Measurements from ENCODE around the gene IL1RAPL2.
A peak's percentile ranks its signal among the peaks of the same experiment; 100 is the strongest.

IL1RAPL2 gene

GRCh38 chrX:105323928-105324327, 757.9 kb downstream of the IL1RAPL2 start:
- H3K4me3 ChIP-seq (ENCODE audit: low read depth, low read length): no peak overlapping the region
- ChIA-PET POLR2A (no interaction called here), CTCF (no interaction called here)
- TF ChIP-seq EGR2 (tag by site-specific recombination; IDR thresholded peaks at IDR 0.05; ENCODE audit: low read depth) (0 out of 2 replicates have a peak, but pooled peaks have one; percentile 5), HOXD13 (CRISPR knock-in tag; IDR thresholded peaks at IDR 0.05; ENCODE audit: borderline replicate concordance) (no peak)
- H3K27ac ChIP-seq (ENCODE audit: extremely low read depth, low read depth, low read length): no peak overlapping the region
- no peaks in the 10 kb centered on the region for H3K4me1 ChIP-seq (ENCODE audit: control insufficient read depth, insufficient read depth, low read length)
- H3K36me3 ChIP-seq (ENCODE audit: control insufficient read depth in 2 of 2, insufficient read depth in 1 of 2, low read length in 2 of 2): no peaks in the 10 kb centered on the region
- peaks cover 2% of the 10 kb centered on the region; the same call in 1 of the 2 replicates for H3K9me3 ChIP-seq (ENCODE audit: control insufficient read depth, insufficient read depth, low read depth, low read length)

- Histone ChIP-seq H3K36me3 (ENCODE audit: control insufficient read depth in 2 of 2, insufficient read depth in 1 of 2, low read length in 2 of 2) (no peaks in the 10 kb centered on the region), H3K4me3 (ENCODE audit: low read depth, low read length) (no peak overlapping the region), H3K4me1 (ENCODE audit: control insufficient read depth, insufficient read depth, low read length) (no peaks in the 10 kb centered on the region), H3K9me3 (ENCODE audit: control insufficient read depth, insufficient read depth, low read depth, low read length) (peaks cover 2% of the 10 kb centered on the region; the same call in 1 of the 2 replicates), H3K27ac (ENCODE audit: extremely low read depth, low read depth, low read length) (no peak overlapping the region)
- TF ChIP-seq GLIS2 (tag by site-specific recombination; IDR thresholded peaks at IDR 0.05): no peak
- CTCF ChIA-PET: no interaction called here
- POLR2A ChIA-PET: no interaction called here
Observed at GRCh38 chrX:105328773-105329172, 762.8 kb downstream of the IL1RAPL2 start.

GRCh38 chrX:105331244-105331643, 765.2 kb downstream of the IL1RAPL2 start:
- POLR2A ChIA-PET: no interaction called here
- CTCF ChIA-PET: interaction anchor here (0.5 kb wide), 1 partner anchor 42 kb away, joined by 3 read pairs; no protein-coding TSS in a partner anchor
- no peak overlapping the region for H3K4me3 ChIP-seq (ENCODE audit: low read depth, low read length)
- no peaks in the 10 kb centered on the region for H3K36me3 ChIP-seq (ENCODE audit: control insufficient read depth in 2 of 2, insufficient read depth in 1 of 2, low read length in 2 of 2)
- H3K4me1 ChIP-seq (ENCODE audit: control insufficient read depth, insufficient read depth, low read length): no peaks in the 10 kb centered on the region
- TF ChIP-seq GFI1B (tag by site-specific recombination; IDR thresholded peaks at IDR 0.05): no peak
- no peaks in the 10 kb centered on the region; the same call in 1 of the 2 replicates for H3K9me3 ChIP-seq (ENCODE audit: control insufficient read depth, insufficient read depth, low read depth, low read length)
- H3K27ac ChIP-seq (ENCODE audit: extremely low read depth, low read depth, low read length): no peak overlapping the region

- POLR2A ChIA-PET: no interaction called here
- TF ChIP-seq ZNF513 (tag by site-specific recombination; IDR thresholded peaks at IDR 0.05) (peak; percentile 86), ZNF24 (tag by site-specific recombination; IDR thresholded peaks at IDR 0.05) (no peak)
- H3K27ac ChIP-seq (ENCODE audit: extremely low read depth, low read depth, low read length): no peak overlapping the region
- H3K4me1 ChIP-seq (ENCODE audit: control insufficient read depth, insufficient read depth, low read length): no peaks in the 10 kb centered on the region
- CTCF ChIA-PET: no interaction called here
- no peak overlapping the region for H3K4me3 ChIP-seq (ENCODE audit: low read depth, low read length)
- H3K36me3 ChIP-seq (ENCODE audit: control insufficient read depth in 2 of 2, insufficient read depth in 1 of 2, low read length in 2 of 2): no peaks in the 10 kb centered on the region
- H3K9me3 ChIP-seq (ENCODE audit: control insufficient read depth, insufficient read depth, low read depth, low read length): no peaks in the 10 kb centered on the region; the same call in 1 of the 2 replicates
Observed at GRCh38 chrX:105347373-105347772, 781.4 kb downstream of the IL1RAPL2 start.

- Histone ChIP-seq H3K27ac (ENCODE audit: extremely low read depth, low read depth, low read length) (no peak overlapping the region), H3K4me1 (ENCODE audit: control insufficient read depth, insufficient read depth, low read length) (no peaks in the 10 kb centered on the region), H3K4me3 (ENCODE audit: low read depth, low read length) (no peak overlapping the region), H3K9me3 (ENCODE audit: control insufficient read depth, insufficient read depth, low read depth, low read length) (no peaks in the 10 kb centered on the region; the same call in 1 of the 2 replicates), H3K36me3 (ENCODE audit: control insufficient read depth in 2 of 2, insufficient read depth in 1 of 2, low read length in 2 of 2) (no peaks in the 10 kb centered on the region)
- ChIA-PET CTCF (interaction anchor here (0.6 kb wide), 2 partner anchors 42 to 1033 kb away, joined by 3 read pairs; no protein-coding TSS in a partner anchor), POLR2A (no interaction called here)
- TF ChIP-seq RBAK (tag by site-specific recombination; IDR thresholded peaks at IDR 0.05) (no peak), AEBP2 (tag by site-specific recombination; IDR thresholded peaks at IDR 0.05; ENCODE audit: borderline replicate concordance) (no peak), ZNF707 (tag by site-specific recombination; IDR thresholded peaks at IDR 0.05) (no peak), SP7 (tag by site-specific recombination; IDR thresholded peaks at IDR 0.05) (no peak), ZNF138 (tag by site-specific recombination; IDR thresholded peaks at IDR 0.05; ENCODE audit: borderline replicate concordance) (no peak), KLF7 (tag by site-specific recombination; IDR thresholded peaks at IDR 0.05; ENCODE audit: borderline replicate concordance) (no peak), ZNF114 (tag by site-specific recombination; IDR thresholded peaks at IDR 0.05) (no peak), ZNF513 (tag by site-specific recombination; IDR thresholded peaks at IDR 0.05) (no peak), BCL6B (tag by site-specific recombination; IDR thresholded peaks at IDR 0.05) (no peak), ZNF776 (tag by site-specific recombination; IDR thresholded peaks at IDR 0.05; ENCODE audit: borderline replicate concordance) (no peak), ZNF221 (tag by site-specific recombination; IDR thresholded peaks at IDR 0.05; ENCODE audit: borderline replicate concordance) (no peak), ZNF211 (tag by site-specific recombination; IDR thresholded peaks at IDR 0.05; ENCODE audit: low read depth) (no peak)
Observed at GRCh38 chrX:105349476-105349875, 783.5 kb downstream of the IL1RAPL2 start.

Data from HEK293 (cell line).